H1 (cell line): Measurements from ENCODE around the gene IL5RA. TPM values are rescaled to one million over a fixed set of nuclear protein-coding genes. Genes with fewer than 3 reads are reported as not detected.

Source experiments
- CTCF ChIA-PET: fragments of 300-600 bp; sonication (Branson Sonifier 250); formaldehyde crosslinking; loops from one replicate; lab custom pipeline; 2021; ENCODE audit not compliant: partially characterized antibody; lab: Charles Lee
- POLR2A ChIA-PET: fragments of 300-600 bp; sonication (Branson Sonifier 250); formaldehyde crosslinking; loops from one replicate; lab custom pipeline; 2021; ENCODE audit warnings: inconsistent platforms; ENCODE audit not compliant: partially characterized antibody; lab: Charles Lee
- DNase-seq, 2 experiments: peaks; one replicate each; pipeline versions ENCODE4 v3.0.0 to v3.0.0-alpha.2; 2010 to 2022; ENCODE audit warnings: low spot score in 2 of 2, low read depth in 1 of 2, mixed read lengths in 1 of 2
- FAIRE-seq: peaks from 2 replicates; lab custom pipeline; 2011; peaks lifted over from hg19 to GRCh38; lab: Jason Lieb, UNC
- H2AFZ ChIP-seq: 2 replicates; pipeline ENCODE4 v1.8.1; 2012; ENCODE audit warnings: low read length, inconsistent platforms
- H2AK5ac ChIP-seq: 2 replicates; pipeline ENCODE4 v1.6.1; 2013; ENCODE audit warnings: low read depth, low read length
- H2BK120ac ChIP-seq: replicated peaks from 2 replicates; pipeline ENCODE3; 2013; ENCODE audit warnings: low read depth, low read length, inconsistent platforms
- H2BK12ac ChIP-seq: 2 replicates; pipeline ENCODE4 v1.6.1; 2013; ENCODE audit warnings: low read depth, low read length
- H2BK15ac ChIP-seq: 2 replicates; pipeline ENCODE4 v1.6.1; 2013; ENCODE audit warnings: low read length
- H2BK20ac ChIP-seq: 2 replicates; pipeline ENCODE4 v1.6.1; 2013; ENCODE audit warnings: low read length
- H2BK5ac ChIP-seq: 2 replicates; pipeline ENCODE4 v1.6.1; 2013; ENCODE audit warnings: low read depth, low read length
- H3K14ac ChIP-seq: 2 replicates; pipeline ENCODE4 v1.6.1; 2013; ENCODE audit warnings: inconsistent platforms; ENCODE audit not compliant: insufficient read length
- H3K18ac ChIP-seq: 2 replicates; pipeline ENCODE4 v1.6.1; 2013; ENCODE audit warnings: low read length; ENCODE audit errors: extremely low read depth
- H3K23ac ChIP-seq: 2 replicates; pipeline ENCODE4 v1.6.1; 2013; ENCODE audit warnings: inconsistent platforms; ENCODE audit not compliant: insufficient read length
- H3K23me2 ChIP-seq: 2 replicates; pipeline ENCODE4 v1.6.1; 2013; ENCODE audit warnings: low read depth, low read length
- H3K27ac ChIP-seq: 2 replicates; pipeline ENCODE4 v1.6.1; 2011; ENCODE audit warnings: low read depth, low read length, inconsistent platforms
- H3K27me3 ChIP-seq, 4 experiments: replicated peaks in 1 of 4; 1 replicate in 1 of 4; 2 replicates in 3 of 4; pipeline versions ENCODE4 v1.6.1 to v1.8.1; 2011 to 2013; ENCODE audit warnings: low read length in 3 of 4, mild to moderate bottlenecking in 3 of 4, inconsistent platforms in 2 of 4, mixed read lengths in 2 of 4, moderate library complexity in 1 of 4; ENCODE audit not compliant: control insufficient read depth in 3 of 4, insufficient read depth in 3 of 4; ENCODE audit errors: extremely low read depth in 1 of 4
- H3K36me3 ChIP-seq, 4 experiments: 2 replicates each; pipeline versions ENCODE4 v1.6.1 to v1.8.1; 2011 to 2013; ENCODE audit warnings: mild to moderate bottlenecking in 4 of 4, low read length in 3 of 4, moderate library complexity in 2 of 4, control low read depth in 1 of 4, inconsistent platforms in 1 of 4; ENCODE audit not compliant: insufficient read depth in 4 of 4, control insufficient read depth in 2 of 4
- H3K4ac ChIP-seq: replicated peaks from 2 replicates; pipeline ENCODE3; 2013; ENCODE audit warnings: low read length, low read depth, mixed read lengths, inconsistent platforms; ENCODE audit not compliant: insufficient read length
- H3K4me1 ChIP-seq, 4 experiments: replicated peaks in 1 of 4; 1 replicate in 1 of 4; 2 replicates in 3 of 4; pipeline versions ENCODE4 v1.6.1 to v1.8.1; 2011 to 2013; ENCODE audit warnings: low read length in 3 of 4, inconsistent platforms in 2 of 4, mixed read lengths in 1 of 4; ENCODE audit not compliant: insufficient read depth in 4 of 4, control insufficient read depth in 3 of 4
- H3K4me2 ChIP-seq, 2 experiments: 2 replicates each; pipeline versions ENCODE4 v1.6.1 to v1.8.1; 2011 to 2013; ENCODE audit warnings: low read depth in 2 of 2, low read length in 2 of 2, control low read depth in 1 of 2, inconsistent platforms in 1 of 2, mild to moderate bottlenecking in 1 of 2; ENCODE audit not compliant: insufficient read depth in 1 of 2
- H3K4me3 ChIP-seq, 4 experiments: fragments of 200-600, 300-600 bp in 1 of 4; sonication (generic), shearing (Covaris generic), sonication (Bioruptor Twin) in 1 of 4; 2 replicates each; pipeline versions ENCODE4 v1.5.1 to v1.8.1; 2011 to 2016; ENCODE audit warnings: low read length in 4 of 4, low read depth in 3 of 4, control low read depth in 2 of 4, inconsistent platforms in 2 of 4, mild to moderate bottlenecking in 2 of 4, mixed read lengths in 1 of 4, moderate library complexity in 1 of 4; ENCODE audit not compliant: insufficient read depth in 2 of 4; ENCODE audit errors: extremely low read depth in 1 of 4
- H3K56ac ChIP-seq: replicated peaks from 2 replicates; pipeline ENCODE3; 2013; ENCODE audit warnings: low read depth, mild to moderate bottlenecking, mixed read lengths, low read length, inconsistent platforms; ENCODE audit not compliant: insufficient read length
- H3K79me1 ChIP-seq: 2 replicates; pipeline ENCODE4 v1.6.1; 2013; ENCODE audit warnings: low read depth, low read length, control low read depth
- H3K79me2 ChIP-seq, 2 experiments: 2 replicates each; pipeline versions ENCODE4 v1.6.1 to v1.8.1; 2012 to 2013; ENCODE audit warnings: low read length in 2 of 2, mild to moderate bottlenecking in 2 of 2, inconsistent platforms in 1 of 2; ENCODE audit not compliant: insufficient read depth in 2 of 2, control insufficient read depth in 1 of 2
- H3K9ac ChIP-seq, 4 experiments: replicated peaks in 1 of 4; 1 replicate in 1 of 4; 2 replicates in 3 of 4; pipeline versions ENCODE4 v1.6.1 to v1.8.1; 2011 to 2013; ENCODE audit warnings: low read depth in 3 of 4, low read length in 3 of 4, control low read depth in 2 of 4, mild to moderate bottlenecking in 2 of 4, moderate library complexity in 2 of 4, inconsistent platforms in 1 of 4; ENCODE audit errors: extremely low read depth in 1 of 4
- H3K9me3 ChIP-seq, 2 experiments: 2 replicates each; pipeline versions ENCODE4 v1.6.1 to v1.8.1; 2012 to 2013; ENCODE audit warnings: mild to moderate bottlenecking in 2 of 2, moderate library complexity in 2 of 2, control low read depth in 1 of 2, inconsistent platforms in 1 of 2, low read depth in 1 of 2, low read length in 1 of 2, mixed read lengths in 1 of 2; ENCODE audit not compliant: insufficient read depth in 2 of 2
- H4K20me1 ChIP-seq, 2 experiments: replicated peaks in 1 of 2; 2 replicates each; pipeline versions ENCODE3 to v1.8.1; 2011 to 2013; ENCODE audit warnings: inconsistent platforms in 2 of 2, low read length in 2 of 2, mild to moderate bottlenecking in 1 of 2; ENCODE audit not compliant: insufficient read depth in 2 of 2, control insufficient read depth in 1 of 2
- H4K5ac ChIP-seq: 2 replicates; pipeline ENCODE4 v1.6.1; 2013; ENCODE audit warnings: low read length, low read depth, mixed read lengths, inconsistent platforms; ENCODE audit not compliant: insufficient read length
- H4K8ac ChIP-seq: 2 replicates; pipeline ENCODE4 v1.8.0; 2013; ENCODE audit warnings: mild to moderate bottlenecking, moderate library complexity, low read length, inconsistent platforms; ENCODE audit not compliant: insufficient read depth; ENCODE audit errors: extremely low read depth
- H4K91ac ChIP-seq: replicated peaks from 2 replicates; pipeline ENCODE3; 2013; ENCODE audit warnings: low read length, mixed read lengths, inconsistent platforms; ENCODE audit not compliant: insufficient read length
- CHD2 ChIP-seq: IDR thresholded peaks from 2 replicates; pipeline ENCODE4 v1.6.1; 2012; ENCODE audit warnings: low read length, improper control_type of control experiment
- FOSL1 ChIP-seq: IDR thresholded peaks from 2 replicates; pipeline ENCODE4 v1.6.1; 2011; ENCODE audit warnings: mild to moderate bottlenecking, low read depth, low read length, moderate library complexity; ENCODE audit not compliant: insufficient read depth
- HDAC6 ChIP-seq: IDR thresholded peaks from one replicate; pipeline ENCODE4 v1.7.1; 2012; ENCODE audit warnings: low read depth, mild to moderate bottlenecking, inconsistent platforms, low read length, moderate library complexity
- JUN ChIP-seq: IDR thresholded peaks from 2 replicates; pipeline ENCODE4 v1.6.1; 2011; ENCODE audit warnings: low read depth, mild to moderate bottlenecking, improper control_type of control experiment, low read length
- KDM1A ChIP-seq: fragments of 200-600, 300-600 bp; sonication (generic); IDR thresholded peaks from 2 replicates; pipeline ENCODE4 v1.7.1; 2016; ENCODE audit warnings: mild to moderate bottlenecking, low read length, borderline replicate concordance
- POLR2AphosphoS5 ChIP-seq: IDR thresholded peaks from 2 replicates; pipeline ENCODE4 v1.6.1; 2011; ENCODE audit warnings: low read depth, low read length
- RNF2 ChIP-seq: fragments of 200-900, 300-1000 bp; sonication (generic); IDR thresholded peaks from 2 replicates; pipeline ENCODE4 v1.7.1; 2016; ENCODE audit warnings: borderline replicate concordance, low read depth, mild to moderate bottlenecking, antibody characterized with exemption, low read length; ENCODE audit not compliant: poor library complexity, severe bottlenecking; ENCODE audit errors: missing control alignments
- WGBS, 2 experiments: shearing (Covaris generic) in 1 of 2; methylation state at CpG; one replicate each; pipeline versions ENCODE4 v1.1.6 to v1.1.7; 2013 to 2015; ENCODE audit warnings: low lambda C conversion rate in 2 of 2, mixed read lengths in 2 of 2, inconsistent platforms in 1 of 2, low coverage in 1 of 2, missing lambda C conversion rate in 1 of 2; ENCODE audit not compliant: insufficient replicate concordance in 2 of 2, insufficient coverage in 1 of 2, insufficient read length in 1 of 2; ENCODE audit errors: extremely low coverage in 1 of 2, missing lambda C conversion rate in 1 of 2; 5-methylcytosine and 5-hydroxymethylcytosine counted together
- polyA plus RNA-seq, 7 experiments: library from polyadenylated mRNA; depleted of rRNA in 3 of 7; stranded (reverse) in 5 of 7; unstranded in 2 of 7; fragments of >200 nt in 5 of 7; fragments of 200-250 nt in 2 of 7; gene quantifications; 1 replicate in 5 of 7; 2 replicates in 1 of 7; 4 replicates in 1 of 7; pipeline versions ENCODE4 v1.2.1 to v1.2.3, GENCODE V29; 2011 to 2013; ENCODE audit warnings: missing spikeins in 2 of 7, mixed read lengths in 2 of 7
- total RNA-seq: library from RNA; stranded (reverse); fragmentation: NEBNext Ultra II Directional; extraction: Animal tissue kit (Norgen Biotek cat#: 25700); gene quantifications from 2 replicates; pipeline ENCODE4 v1.2.1, GENCODE V29; 2021

Gene IL5RA
- total and polyA plus RNA-seq, 2 of the 8 experiments (the other 6 are each of a cell fraction or from before 2014, with no cell fraction given), result not detected

- FAIRE-seq (no peak), DNase-seq (no peak)
- Histone ChIP-seq H3K23me2 (no peaks in the 10 kb centered on the region), H3K4me1 (peaks cover 0 to 6% (median 6%) of the 10 kb centered on the region in 4 experiments; a peak in 5 of 7 replicates), H3K27me3 (no peaks in the 10 kb centered on the region), H3K27ac (no peak overlapping the region), H2BK5ac (no peak overlapping the region), H4K8ac (no peak overlapping the region), H3K18ac (no peak overlapping the region), H3K4me2 (no peak overlapping the region), H2BK15ac (no peak overlapping the region), H3K56ac (no peak overlapping the region), H3K4me3 (no peak overlapping the region), H3K4ac (no peak overlapping the region), H3K9ac (no peak overlapping the region), H4K5ac (no peak overlapping the region), H3K36me3 (no peaks in the 10 kb centered on the region), H3K14ac (no peak overlapping the region), H3K79me1 (no peaks in the 10 kb centered on the region), H4K20me1 (no peaks in the 10 kb centered on the region), H2AFZ (no peak overlapping the region), H2BK12ac (no peak overlapping the region), H2BK20ac (no peak overlapping the region), H2AK5ac (no peak overlapping the region), H2BK120ac (no peak overlapping the region), H3K23ac (no peak overlapping the region), H3K79me2 (no peaks in the 10 kb centered on the region), H4K91ac (no peak overlapping the region), H3K9me3 (no peaks in the 10 kb centered on the region)
- POLR2A ChIA-PET, result no interaction called here
- WGBS, 2 experiments, result 92% methylated on average over 4 of the region's 4 CpGs; no CpG with 5 or more reads in 1 of the 2 experiments
- CTCF ChIA-PET, result no interaction called here
- TF ChIP-seq CHD2 (no peak), KDM1A (no peak), POLR2AphosphoS5 (no peak), FOSL1 (no peak), HDAC6 (no peak), RNF2 (no peak), JUN (no peak)
Measured at GRCh38 chr3:3113042-3113709, 3.0 kb upstream of the IL5RA start.
